HG02973 (cell line): Measurements from ENCODE around the gene LCE1B.

Experiments used
- ATAC-seq: cut with Tn5 transposase; IDR thresholded peaks from one replicate; pipeline ENCODE4 v1.9.1; 2021; ENCODE audit warnings: moderate library complexity; ENCODE audit not compliant: unreplicated experiment

LCE1B gene

DNA sequence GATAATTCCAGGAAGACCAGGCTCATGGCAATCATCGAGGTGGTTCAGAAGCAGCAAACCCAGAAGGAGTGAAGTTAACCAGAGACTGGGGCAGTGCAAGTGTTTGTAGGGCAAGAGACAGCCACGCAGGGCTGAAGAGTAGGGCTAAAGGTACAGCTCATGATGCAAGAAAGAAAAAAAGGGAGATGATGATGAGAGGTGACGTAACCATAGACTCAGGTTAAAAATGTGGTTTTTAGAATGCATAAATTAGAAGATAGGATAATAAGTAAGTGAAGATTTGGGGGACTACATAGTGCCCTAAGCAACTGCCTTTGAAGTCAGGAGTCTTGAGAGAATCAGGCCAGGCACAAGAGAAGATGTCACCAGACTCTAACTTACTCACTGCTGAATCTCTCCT is 48.4 kb downstream of the LCE1B start:
- ATAC-seq, result no peak

- ATAC-seq, result no peak
Observed at GRCh38 chr1:152861374-152861773, 49.6 kb downstream of the LCE1B start.
